Right ventricle myocardium superior (tissue), 1 donor: ENCODE data around the gene TUBA4B. TPM values are rescaled to one million over a fixed set of nuclear protein-coding genes. Genes with fewer than 3 reads are reported as not detected.
A peak's percentile ranks its signal among the peaks of the same experiment; 100 is the strongest.

Source experiments
- ATAC-seq: fragments of 200-7000 bp; cut with Tn5 transposase; one replicate; pipeline ENCODE4 v1.9.1; 2020; ENCODE audit warnings: mild to moderate bottlenecking; ENCODE audit not compliant: poor library complexity
- DNase-seq: peaks from one replicate; pipeline ENCODE4 v3.0.0-alpha.2; 2020
- intact Hi-C: fragments of 100-400 bp; cut with DNase I; formaldehyde crosslinking; loops from one replicate; pipeline ENCODE4 v1.11.2; 2022
- total RNA-seq: library from RNA; stranded (reverse); fragmentation: NEBNext Ultra II Directional; extraction: Animal tissue kit (Norgen Biotek cat#: 25700); gene quantifications from one replicate; pipeline ENCODE4 v1.2.1, GENCODE V29; 2021
- donor health status: DM: no; HTN: yes; CAD: no; lungs with severe emphysema.

Gene TUBA4B
- total RNA-seq, 1 donor from 2014 or later, result not detected

- DNase-seq (no peak), ATAC-seq (no peak)
- intact Hi-C loops, result loop anchor here (5.0 kb wide), 1 partner anchor 39 kb away; the partner anchor contains the start of genes CNPPD1 and RETREG2
Observed at GRCh38 chr2:219216535-219216915, 36.5 kb upstream of the TUBA4B start.

GRCh38 chr2:219218217-219218731 lies 34.8 kb upstream of the TUBA4B start:
- DNase-seq (peak; percentile 78), ATAC-seq (peak; percentile 62)
- intact Hi-C loops, result loop anchor here (5.0 kb wide), 1 partner anchor 41 kb away; the partner anchor contains the start of genes CNPPD1 and RETREG2

- ATAC-seq, result peak; percentile 93
- intact Hi-C loops, result loop anchor here (5.0 kb wide), 1 partner anchor 42 kb away; the partner anchor contains the start of genes CNPPD1 and RETREG2
- DNase-seq, result peak; percentile 99
Observed at GRCh38 chr2:219218732-219219701, 34.0 kb upstream of the TUBA4B start, which contains the start of gene ABCB6. TSS of gene ABCB6 (minus strand) at chr2:219218958. CDS start at chr2:219218673, 285 bp downstream.

DNA sequence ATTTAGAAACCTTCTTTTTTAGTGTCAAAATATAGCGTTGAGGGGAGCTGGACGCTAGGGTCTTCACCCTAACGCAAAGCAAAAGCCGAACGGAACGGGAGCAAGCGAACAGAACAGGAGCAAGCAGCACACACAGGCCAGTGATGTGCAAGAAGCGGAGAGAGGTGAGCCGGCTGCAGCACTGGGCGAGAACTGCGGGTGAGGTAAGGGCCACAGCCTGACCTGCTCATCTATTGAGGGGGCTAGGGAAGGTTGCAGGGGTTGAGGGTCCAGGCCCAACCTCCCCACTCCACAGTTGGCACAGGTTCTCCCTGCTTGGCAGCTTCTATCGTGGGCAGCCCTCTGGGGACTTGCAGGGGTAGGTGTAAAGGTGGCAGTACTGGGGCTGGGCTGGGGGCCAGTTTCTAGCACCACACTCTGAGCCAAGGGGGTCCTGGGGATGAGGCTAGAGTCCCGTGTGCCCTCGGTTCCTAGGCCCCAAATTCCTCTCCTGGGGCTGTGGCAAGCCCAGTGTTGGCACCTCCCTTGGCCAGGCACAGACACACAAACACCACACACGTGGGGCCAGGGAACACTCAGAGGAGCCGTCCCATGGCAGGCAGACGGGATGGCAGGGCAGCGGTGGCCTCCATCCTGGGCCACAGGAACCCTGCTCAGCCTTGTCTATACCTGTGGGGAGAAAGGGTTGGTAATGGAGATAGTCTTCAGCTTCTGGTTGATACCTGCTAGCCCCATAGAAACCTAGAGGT lies 33.1 kb upstream of the TUBA4B start:
- no peak for ATAC-seq
- no peak for DNase-seq
- intact Hi-C loops, result loop anchor here (5.0 kb wide), 1 partner anchor 43 kb away; the partner anchor contains the start of genes CNPPD1 and RETREG2

- ATAC-seq (no peak), DNase-seq (no peak)
- intact Hi-C loops, result no loop called here
Observed at GRCh38 chr2:219220652-219221402, 32.2 kb upstream of the TUBA4B start.

- ATAC-seq, result no peak
- intact Hi-C loops, result no loop called here
- DNase-seq, result no peak
Observed at GRCh38 chr2:219221957-219222518, 31.0 kb upstream of the TUBA4B start.

DNA sequence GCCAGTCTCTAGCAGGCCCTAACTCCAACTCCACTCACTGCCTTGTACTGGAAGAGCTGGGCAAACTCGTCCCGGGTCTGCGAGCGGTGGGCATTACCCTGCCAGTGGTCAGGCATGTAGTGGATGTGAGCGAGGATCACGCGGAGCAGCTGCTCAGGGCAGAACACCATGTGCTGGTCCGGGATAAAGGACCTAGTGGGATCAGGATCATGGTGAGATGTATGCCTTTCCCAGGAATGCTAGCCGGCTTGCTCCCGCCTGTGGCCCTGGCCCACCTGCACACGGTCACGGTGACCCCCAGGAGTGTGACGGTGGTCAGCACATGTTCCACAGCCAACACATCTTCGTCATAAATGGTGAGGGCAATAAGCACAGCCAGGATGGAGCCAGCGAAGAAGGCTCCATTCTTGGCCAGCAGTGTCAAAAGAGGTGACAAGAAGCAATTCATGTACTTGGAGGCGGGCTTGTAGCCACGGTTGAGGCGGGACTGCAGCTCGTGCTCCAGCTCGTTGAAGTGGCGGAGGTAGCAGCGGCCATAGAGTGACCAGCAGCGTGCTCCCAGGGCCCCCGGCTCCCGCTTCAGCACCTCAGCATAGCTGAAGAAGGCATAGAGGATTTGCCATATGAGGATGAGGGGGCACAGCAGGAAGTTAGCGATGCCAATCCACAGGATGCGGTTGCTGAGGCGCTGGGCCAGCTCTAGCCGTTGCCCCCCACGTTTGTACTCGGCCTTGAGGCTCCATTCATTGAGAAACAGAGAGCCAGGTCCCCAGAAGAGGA lies 29.0 kb upstream of the TUBA4B start:
- intact Hi-C loops, result no loop called here
- ATAC-seq (no peak), DNase-seq (no peak)

- intact Hi-C loops, result no loop called here
- ATAC-seq, result no peak
- DNase-seq, result no peak
Observed at GRCh38 chr2:219225350-219225749, 27.7 kb upstream of the TUBA4B start.

GRCh38 chr2:219228041-219228910 lies 24.8 kb upstream of the TUBA4B start:
- intact Hi-C loops, result no loop called here
- ATAC-seq, result no peak
- no peak for DNase-seq

GRCh38 chr2:219228911-219229304 lies 24.1 kb upstream of the TUBA4B start:
- no peak for ATAC-seq
- no peak for DNase-seq
- intact Hi-C loops, result no loop called here

- intact Hi-C loops, result no loop called here
- DNase-seq (peak; percentile 99), ATAC-seq (peak; percentile 99)
Observed at GRCh38 chr2:219229305-219230058, 23.6 kb upstream of the TUBA4B start, which contains the start of the genes ANKZF1 and ATG9A. TSS of gene ANKZF1 (plus strand) at chr2:219229806. CDS start at chr2:219230258, 452 bp downstream. TSS of gene ATG9A (minus strand) at chr2:219229636. CDS start at chr2:219228024, 1,612 bp downstream.

GRCh38 chr2:219230059-219230540 lies 22.9 kb upstream of the TUBA4B start:
- peak; percentile 7 for ATAC-seq

DNA sequence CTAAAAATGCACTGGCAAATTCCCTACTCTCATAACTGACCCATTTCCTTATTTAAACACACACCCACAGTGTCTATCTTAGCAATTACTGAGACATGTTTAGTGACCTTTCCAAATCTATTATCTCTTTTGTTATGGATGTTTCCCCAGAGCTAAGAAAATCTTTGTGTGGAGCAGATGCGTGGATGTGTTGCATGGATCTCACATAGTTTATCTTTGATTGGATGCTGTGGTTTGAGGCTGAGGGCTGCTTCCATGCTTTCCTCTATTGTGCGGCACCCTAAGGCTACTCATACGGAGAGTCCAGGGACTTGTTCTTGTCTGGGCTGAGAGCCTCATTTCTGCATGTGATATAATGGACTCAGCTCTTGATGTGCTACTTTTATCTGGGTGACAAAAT lies 18.7 kb upstream of the TUBA4B start:
- ATAC-seq, result no peak
- intact Hi-C loops, result no loop called here
- DNase-seq, result no peak

More at GRCh38 chr2:219230059-219230540, 22.9 kb upstream of the TUBA4B start:
- DNase-seq, result peak; percentile 66
- intact Hi-C loops, result no loop called here

- no peak for ATAC-seq
- peak; percentile 60 for DNase-seq
- intact Hi-C loops, result no loop called here
Observed at GRCh38 chr2:219243291-219243761, 9.7 kb upstream of the TUBA4B start.

- intact Hi-C loops, result no loop called here
- DNase-seq, result no peak
- ATAC-seq, result no peak
Observed at GRCh38 chr2:219244789-219245147, 8.3 kb upstream of the TUBA4B start.
